ENCODE data around the gene LINGO3. TPM values are rescaled to one million over a fixed set of nuclear protein-coding genes. Genes with fewer than 3 reads are reported as not detected.

The LINGO3 gene
- total and polyA plus RNA-seq, 2 experiments from 2014 or later, result 0.29 to 0.45 TPM

GRCh38 chr19:2341982-2342381 lies 34.0 kb upstream of the LINGO3 start:
- Histone ChIP-seq H3K27ac (ENCODE audit: low read depth) (no peak overlapping the region), H3F3A (replicated peaks; ENCODE audit: low read depth) (no peaks in the 10 kb centered on the region), H4K20me1 (replicated peaks; ENCODE audit: insufficient read depth) (no peaks in the 10 kb centered on the region), H3K4me2 (no peak overlapping the region), H3K79me2 (replicated peaks; ENCODE audit: insufficient read depth) (no peaks in the 10 kb centered on the region), H2AFZ (no peak overlapping the region), H3K9me2 (ENCODE audit: insufficient read depth) (no peaks in the 10 kb centered on the region), H3K4me1 (ENCODE audit: insufficient read depth) (no peaks in the 10 kb centered on the region), H3K4me3 (no peak overlapping the region), H3K27me3 (ENCODE audit: insufficient read depth) (no peaks in the 10 kb centered on the region), H3K36me3 (ENCODE audit: insufficient read depth) (no peaks in the 10 kb centered on the region)
- ATAC-seq (no peak), DNase-seq (ENCODE audit: low spot score) (no peak)
- peaks cover 2% of the 10 kb centered on the region for H3K27me3 Mint-ChIP-seq (ENCODE audit: insufficient read depth, low read depth, poor library complexity)
- H3K4me3 Mint-ChIP-seq, result no peak overlapping the region
- H3K27ac Mint-ChIP-seq, result no peak overlapping the region
- TF ChIP-seq CTCF (conservative IDR thresholded peaks at IDR 0.05; ENCODE audit: low read depth in 2 of 2), result no peak
- TF ChIP-seq, protein P1, sequence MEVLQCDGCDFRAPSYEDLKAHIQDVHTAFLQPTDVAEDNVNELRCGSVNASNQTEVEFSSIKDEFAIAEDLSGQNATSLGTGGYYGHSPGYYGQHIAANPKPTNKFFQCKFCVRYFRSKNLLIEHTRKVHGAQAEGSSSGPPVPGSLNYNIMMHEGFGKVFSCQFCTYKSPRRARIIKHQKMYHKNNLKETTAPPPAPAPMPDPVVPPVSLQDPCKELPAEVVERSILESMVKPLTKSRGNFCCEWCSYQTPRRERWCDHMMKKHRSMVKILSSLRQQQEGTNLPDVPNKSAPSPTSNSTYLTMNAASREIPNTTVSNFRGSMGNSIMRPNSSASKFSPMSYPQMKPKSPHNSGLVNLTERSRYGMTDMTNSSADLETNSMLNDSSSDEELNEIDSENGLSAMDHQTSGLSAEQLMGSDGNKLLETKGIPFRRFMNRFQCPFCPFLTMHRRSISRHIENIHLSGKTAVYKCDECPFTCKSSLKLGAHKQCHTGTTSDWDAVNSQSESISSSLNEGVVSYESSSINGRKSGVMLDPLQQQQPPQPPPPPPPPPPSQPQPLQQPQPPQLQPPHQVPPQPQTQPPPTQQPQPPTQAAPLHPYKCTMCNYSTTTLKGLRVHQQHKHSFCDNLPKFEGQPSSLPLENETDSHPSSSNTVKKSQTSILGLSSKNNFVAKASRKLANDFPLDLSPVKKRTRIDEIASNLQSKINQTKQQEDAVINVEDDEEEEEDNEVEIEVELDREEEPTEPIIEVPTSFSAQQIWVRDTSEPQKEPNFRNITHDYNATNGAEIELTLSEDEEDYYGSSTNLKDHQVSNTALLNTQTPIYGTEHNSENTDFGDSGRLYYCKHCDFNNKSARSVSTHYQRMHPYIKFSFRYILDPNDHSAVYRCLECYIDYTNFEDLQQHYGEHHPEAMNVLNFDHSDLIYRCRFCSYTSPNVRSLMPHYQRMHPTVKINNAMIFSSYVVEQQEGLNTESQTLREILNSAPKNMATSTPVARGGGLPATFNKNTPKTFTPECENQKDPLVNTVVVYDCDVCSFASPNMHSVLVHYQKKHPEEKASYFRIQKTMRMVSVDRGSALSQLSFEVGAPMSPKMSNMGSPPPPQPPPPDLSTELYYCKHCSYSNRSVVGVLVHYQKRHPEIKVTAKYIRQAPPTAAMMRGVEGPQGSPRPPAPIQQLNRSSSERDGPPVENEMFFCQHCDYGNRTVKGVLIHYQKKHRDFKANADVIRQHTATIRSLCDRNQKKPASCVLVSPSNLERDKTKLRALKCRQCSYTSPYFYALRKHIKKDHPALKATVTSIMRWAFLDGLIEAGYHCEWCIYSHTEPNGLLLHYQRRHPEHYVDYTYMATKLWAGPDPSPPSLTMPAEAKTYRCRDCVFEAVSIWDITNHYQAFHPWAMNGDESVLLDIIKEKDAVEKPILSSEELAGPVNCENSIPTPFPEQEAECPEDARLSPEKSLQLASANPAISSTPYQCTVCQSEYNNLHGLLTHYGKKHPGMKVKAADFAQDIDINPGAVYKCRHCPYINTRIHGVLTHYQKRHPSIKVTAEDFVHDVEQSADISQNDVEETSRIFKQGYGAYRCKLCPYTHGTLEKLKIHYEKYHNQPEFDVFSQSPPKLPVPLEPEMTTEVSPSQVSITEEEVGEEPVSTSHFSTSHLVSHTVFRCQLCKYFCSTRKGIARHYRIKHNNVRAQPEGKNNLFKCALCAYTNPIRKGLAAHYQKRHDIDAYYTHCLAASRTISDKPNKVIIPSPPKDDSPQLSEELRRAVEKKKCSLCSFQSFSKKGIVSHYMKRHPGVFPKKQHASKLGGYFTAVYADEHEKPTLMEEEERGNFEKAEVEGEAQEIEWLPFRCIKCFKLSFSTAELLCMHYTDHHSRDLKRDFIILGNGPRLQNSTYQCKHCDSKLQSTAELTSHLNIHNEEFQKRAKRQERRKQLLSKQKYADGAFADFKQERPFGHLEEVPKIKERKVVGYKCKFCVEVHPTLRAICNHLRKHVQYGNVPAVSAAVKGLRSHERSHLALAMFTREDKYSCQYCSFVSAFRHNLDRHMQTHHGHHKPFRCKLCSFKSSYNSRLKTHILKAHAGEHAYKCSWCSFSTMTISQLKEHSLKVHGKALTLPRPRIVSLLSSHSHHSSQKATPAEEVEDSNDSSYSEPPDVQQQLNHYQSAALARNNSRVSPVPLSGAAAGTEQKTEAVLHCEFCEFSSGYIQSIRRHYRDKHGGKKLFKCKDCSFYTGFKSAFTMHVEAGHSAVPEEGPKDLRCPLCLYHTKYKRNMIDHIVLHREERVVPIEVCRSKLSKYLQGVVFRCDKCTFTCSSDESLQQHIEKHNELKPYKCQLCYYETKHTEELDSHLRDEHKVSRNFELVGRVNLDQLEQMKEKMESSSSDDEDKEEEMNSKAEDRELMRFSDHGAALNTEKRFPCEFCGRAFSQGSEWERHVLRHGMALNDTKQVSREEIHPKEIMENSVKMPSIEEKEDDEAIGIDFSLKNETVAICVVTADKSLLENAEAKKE (CRISPR knock-in tag; IDR thresholded peaks at IDR 0.05), result no peak
- no peak for TF ChIP-seq EZH2phosphoT487 (IDR thresholded peaks at IDR 0.05; ENCODE audit: unreplicated experiment)
- TF ChIP-seq, protein P2, sequence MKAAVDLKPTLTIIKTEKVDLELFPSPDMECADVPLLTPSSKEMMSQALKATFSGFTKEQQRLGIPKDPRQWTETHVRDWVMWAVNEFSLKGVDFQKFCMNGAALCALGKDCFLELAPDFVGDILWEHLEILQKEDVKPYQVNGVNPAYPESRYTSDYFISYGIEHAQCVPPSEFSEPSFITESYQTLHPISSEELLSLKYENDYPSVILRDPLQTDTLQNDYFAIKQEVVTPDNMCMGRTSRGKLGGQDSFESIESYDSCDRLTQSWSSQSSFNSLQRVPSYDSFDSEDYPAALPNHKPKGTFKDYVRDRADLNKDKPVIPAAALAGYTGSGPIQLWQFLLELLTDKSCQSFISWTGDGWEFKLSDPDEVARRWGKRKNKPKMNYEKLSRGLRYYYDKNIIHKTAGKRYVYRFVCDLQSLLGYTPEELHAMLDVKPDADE (IDR thresholded peaks at IDR 0.05), result no peak
- peaks cover 10% of the 10 kb centered on the region; the same call in 2 of the 3 replicates for H3K36me3 Mint-ChIP-seq (ENCODE audit: low read depth)
- peaks cover 6% of the 10 kb centered on the region; the same call in 2 of the 3 replicates for H3K4me1 Mint-ChIP-seq
- no peaks in the 10 kb centered on the region for H3K9me3 Mint-ChIP-seq

Measured in GM23338 (cell line).